Heart left ventricle (tissue), 13 donors: Measurements from ENCODE around the gene ATP7B.

Source experiments
- POLR2A ChIP-seq, 2 donors: fragments of 450-650 bp; IDR thresholded peaks; one replicate each; pipeline ENCODE4 v1.6.1; 2017; ENCODE audit warnings: antibody characterized with exemption in 2 of 2, mild to moderate bottlenecking in 2 of 2, moderate library complexity in 2 of 2
- TF ChIP-seq, protein P1 (sequence below), 12 donors: fragments of 200-600 bp; sonication (generic) in 4 of 12; IDR thresholded peaks; one replicate each; pipeline versions ENCODE4 v1.5.0 to v1.8.0; 2018 to 2022; ENCODE audit warnings: antibody characterized with exemption in 12 of 12, mild to moderate bottlenecking in 5 of 12
- donor health status: ischemic (EF 13 %, LVEDD 7.1; RV severe dilation, severe dysfunction).
- donor health status: DM: no; HTN: yes; CAD: no.
- donor health status: DM: no; HTN: no; CAD: no.
- donor health status: ischemic (EF 25% LVEDD 6.9; RV normal size, moderate dysfunction).
- donor health status: ischemic (EF 25% LVEDD 5.7; RV mildly dilated, moderate dysfunction).
- donor health status: ischemic (EF 35%, LVEDD 5.7; RV mildly dilated, moderate dysfunction).
- donor health status: nonischemic (EF 11% LVEDD 7.7; RV severe dilation, severe dysfunction).
- donor health status: DM: yes; HTN: yes; CAD: no.
- donor health status: PGD.
- donor health status: ischemic (EF 29% LVEDD 5.4; RV normal size, mild dysfunction).
- donor health status: nonischemic (EF 23%, LVEDD 6.1; RV moderate dilation, normal function).

DNA sequence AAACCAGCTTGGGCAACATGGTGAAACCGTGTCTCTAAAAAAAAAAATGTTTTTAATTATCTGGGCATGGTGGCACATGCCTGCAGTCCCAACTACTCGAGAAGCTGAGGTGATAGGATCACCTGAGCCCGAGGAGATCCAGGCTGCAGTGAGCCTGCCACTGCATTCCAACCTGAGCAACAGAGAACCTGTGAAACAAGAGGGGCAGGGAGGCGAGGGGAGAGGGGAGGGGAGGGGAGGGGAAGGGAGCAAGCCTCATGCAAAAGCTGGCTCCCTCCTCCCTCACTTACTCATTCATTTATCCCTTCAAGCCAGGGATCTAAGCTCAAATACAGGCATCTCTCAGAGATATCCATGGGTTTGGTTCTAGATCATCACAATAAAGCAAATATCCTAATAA is 8.9 kb downstream of the ATP7B start:
- TF ChIP-seq, protein P1, sequence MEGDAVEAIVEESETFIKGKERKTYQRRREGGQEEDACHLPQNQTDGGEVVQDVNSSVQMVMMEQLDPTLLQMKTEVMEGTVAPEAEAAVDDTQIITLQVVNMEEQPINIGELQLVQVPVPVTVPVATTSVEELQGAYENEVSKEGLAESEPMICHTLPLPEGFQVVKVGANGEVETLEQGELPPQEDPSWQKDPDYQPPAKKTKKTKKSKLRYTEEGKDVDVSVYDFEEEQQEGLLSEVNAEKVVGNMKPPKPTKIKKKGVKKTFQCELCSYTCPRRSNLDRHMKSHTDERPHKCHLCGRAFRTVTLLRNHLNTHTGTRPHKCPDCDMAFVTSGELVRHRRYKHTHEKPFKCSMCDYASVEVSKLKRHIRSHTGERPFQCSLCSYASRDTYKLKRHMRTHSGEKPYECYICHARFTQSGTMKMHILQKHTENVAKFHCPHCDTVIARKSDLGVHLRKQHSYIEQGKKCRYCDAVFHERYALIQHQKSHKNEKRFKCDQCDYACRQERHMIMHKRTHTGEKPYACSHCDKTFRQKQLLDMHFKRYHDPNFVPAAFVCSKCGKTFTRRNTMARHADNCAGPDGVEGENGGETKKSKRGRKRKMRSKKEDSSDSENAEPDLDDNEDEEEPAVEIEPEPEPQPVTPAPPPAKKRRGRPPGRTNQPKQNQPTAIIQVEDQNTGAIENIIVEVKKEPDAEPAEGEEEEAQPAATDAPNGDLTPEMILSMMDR (IDR thresholded peaks at IDR 0.05): no peak
- TF ChIP-seq POLR2A (IDR thresholded peaks at IDR 0.05): no peak
